ENCODE data around the gene ARHGAP11B.
"Not testable (repeated sequence)": the region's sequence is repeated elsewhere in the genome, so short reads cannot be mapped to it uniquely, and the experiment has no call there.

Gene ARHGAP11B

DNA sequence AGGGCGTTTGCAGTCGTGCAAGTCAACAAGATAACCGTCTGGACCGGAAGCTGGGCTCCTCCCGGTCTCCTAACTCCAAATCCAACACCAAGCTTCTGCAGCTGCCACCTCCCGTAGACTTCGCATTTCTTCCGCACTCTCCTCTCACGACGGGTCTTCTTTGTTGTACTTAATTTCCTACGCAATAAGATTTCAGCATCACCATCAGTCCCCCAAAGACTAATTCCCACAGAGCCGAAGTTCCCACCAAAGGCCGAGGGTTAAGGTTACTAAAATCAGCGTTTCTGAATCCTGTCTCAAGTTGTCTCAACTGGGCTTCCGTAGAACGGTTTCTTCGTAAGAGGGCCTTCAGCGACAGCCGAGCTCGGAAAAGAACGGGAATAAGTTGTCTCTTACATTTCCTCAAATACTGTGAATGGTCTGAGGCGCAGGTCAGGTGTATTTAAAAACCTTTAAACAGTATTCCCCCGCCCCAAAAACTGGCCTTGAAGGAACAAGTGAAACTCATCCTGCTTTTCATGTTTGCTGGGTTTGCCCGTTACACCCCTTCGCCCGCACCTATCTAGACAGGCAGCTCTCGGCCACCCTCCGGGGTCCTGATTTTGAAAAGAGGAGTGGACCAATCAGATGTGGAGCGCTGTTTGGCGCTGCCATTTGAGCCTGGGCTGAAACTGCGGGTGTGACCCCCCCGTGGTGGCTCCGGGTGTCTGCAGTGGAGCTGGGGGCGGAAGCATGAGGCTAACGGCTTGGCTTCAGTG is at the start of gene ARHGAP11B:
Gene ARHGAP11B (plus strand): TSS at position 693 of the 758 bp plus-strand sequence.
- not testable (repeated sequence) for H3K9me3 ChIP-seq (ENCODE audit: control insufficient read depth in 2 of 2, low read length in 2 of 2); H3K4me1 ChIP-seq (ENCODE audit: control insufficient read depth, insufficient read depth, low read length); H3K36me3 ChIP-seq (ENCODE audit: control insufficient read depth in 2 of 2, insufficient read depth in 2 of 2, low read length in 2 of 2); H3K27me3 ChIP-seq (ENCODE audit: control insufficient read depth in 1 of 2, insufficient read depth in 2 of 2, low read length in 2 of 2)
- Histone ChIP-seq H3K9ac (ENCODE audit: low read length in 2 of 2) (peak within 1 kb of the TSS; percentile 77 to 81), H3K27ac (ENCODE audit: low read length) (peak within 1 kb of the TSS; percentile 89), H3K4me3 (ENCODE audit: low read length in 2 of 2) (peak within 1 kb of the TSS; percentile 76 to 86)

DNA sequence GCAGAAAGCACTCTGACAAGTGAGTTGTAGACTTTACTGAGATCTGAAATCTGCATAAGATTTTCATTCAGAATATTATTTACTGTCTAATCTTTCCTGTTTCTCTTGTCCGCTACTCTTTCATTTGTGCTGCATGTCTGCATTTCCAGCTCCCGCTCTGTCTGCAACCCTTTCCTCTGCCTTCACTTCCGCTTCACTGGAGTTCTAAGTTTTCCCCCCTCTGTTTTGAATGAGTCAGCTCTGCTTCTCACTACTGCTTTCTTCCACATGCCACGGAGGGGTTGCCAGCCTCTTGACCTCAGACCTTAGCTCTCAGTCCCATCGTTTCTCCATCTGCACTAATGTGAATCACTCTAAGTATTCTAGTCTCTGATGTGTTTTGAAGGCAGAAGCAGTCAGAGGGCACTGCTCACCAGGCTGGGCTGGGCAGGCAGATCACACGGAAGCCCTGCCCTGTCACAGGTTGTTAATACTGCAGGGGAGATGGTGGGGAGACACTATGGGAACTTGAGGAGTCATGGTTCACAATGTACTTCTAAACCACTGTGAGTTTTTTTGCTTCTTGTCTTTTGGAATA is 46.4 kb upstream of the ARHGAP11B start:
- H3K27me3 ChIP-seq (ENCODE audit: control insufficient read depth in 1 of 2, insufficient read depth in 2 of 2, low read length in 2 of 2); H3K27ac ChIP-seq (ENCODE audit: low read length); H3K4me3 ChIP-seq (ENCODE audit: low read length in 2 of 2); H3K4me1 ChIP-seq (ENCODE audit: control insufficient read depth, insufficient read depth, low read length); H3K9ac ChIP-seq (ENCODE audit: low read length in 2 of 2); H3K9me3 ChIP-seq (ENCODE audit: control insufficient read depth in 2 of 2, low read length in 2 of 2); H3K36me3 ChIP-seq (ENCODE audit: control insufficient read depth in 2 of 2, insufficient read depth in 2 of 2, low read length in 2 of 2): not testable (repeated sequence)

DNA sequence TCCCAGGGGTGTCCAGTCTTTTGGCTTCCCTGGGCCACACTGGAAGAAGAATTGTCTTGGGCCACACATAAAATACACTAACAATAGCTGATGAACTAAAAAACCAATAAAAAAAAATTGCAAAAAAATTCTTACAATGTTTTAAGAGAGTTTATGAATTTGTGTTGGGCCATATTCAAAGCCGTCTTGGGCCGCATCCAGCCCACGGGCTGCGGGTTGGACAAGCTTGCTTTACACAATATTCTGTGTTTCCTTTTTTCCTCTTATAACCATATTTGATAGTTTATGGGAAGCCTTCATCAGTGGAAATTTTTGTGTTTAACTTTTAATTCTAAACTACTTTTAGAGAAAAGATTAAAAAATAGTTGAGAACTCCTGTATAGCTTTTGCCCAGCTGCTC is 45.2 kb upstream of the ARHGAP11B start:
- H3K27ac ChIP-seq (ENCODE audit: low read length); H3K4me3 ChIP-seq (ENCODE audit: low read length in 2 of 2); H3K36me3 ChIP-seq (ENCODE audit: control insufficient read depth in 2 of 2, insufficient read depth in 2 of 2, low read length in 2 of 2); H3K9me3 ChIP-seq (ENCODE audit: control insufficient read depth in 2 of 2, low read length in 2 of 2); H3K27me3 ChIP-seq (ENCODE audit: control insufficient read depth in 1 of 2, insufficient read depth in 2 of 2, low read length in 2 of 2); H3K4me1 ChIP-seq (ENCODE audit: control insufficient read depth, insufficient read depth, low read length); H3K9ac ChIP-seq (ENCODE audit: low read length in 2 of 2): not testable (repeated sequence)

DNA sequence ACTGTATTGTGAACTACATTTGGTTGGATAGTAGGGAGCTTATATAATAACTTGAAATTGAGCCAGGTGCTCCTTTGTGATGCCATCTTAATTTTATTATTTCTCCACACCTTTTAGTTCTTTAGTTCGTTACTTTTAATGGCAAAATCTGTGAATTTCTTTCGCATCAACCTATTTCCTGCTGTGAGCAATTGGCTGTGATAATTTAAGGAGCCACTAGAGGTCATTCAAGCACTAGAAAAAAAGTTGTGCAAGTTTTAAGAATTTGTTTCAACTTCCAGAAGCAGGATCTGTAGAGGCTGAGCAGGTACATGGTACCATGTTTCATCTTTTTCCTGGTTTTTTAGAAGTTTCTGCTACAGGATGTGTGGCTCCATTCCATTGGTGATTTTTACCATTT is 27.0 kb upstream of the ARHGAP11B start:
- H3K27me3 ChIP-seq (ENCODE audit: control insufficient read depth in 1 of 2, insufficient read depth in 2 of 2, low read length in 2 of 2); H3K4me1 ChIP-seq (ENCODE audit: control insufficient read depth, insufficient read depth, low read length); H3K36me3 ChIP-seq (ENCODE audit: control insufficient read depth in 2 of 2, insufficient read depth in 2 of 2, low read length in 2 of 2); H3K27ac ChIP-seq (ENCODE audit: low read length); H3K9ac ChIP-seq (ENCODE audit: low read length in 2 of 2); H3K9me3 ChIP-seq (ENCODE audit: control insufficient read depth in 2 of 2, low read length in 2 of 2); H3K4me3 ChIP-seq (ENCODE audit: low read length in 2 of 2): not testable (repeated sequence)

DNA sequence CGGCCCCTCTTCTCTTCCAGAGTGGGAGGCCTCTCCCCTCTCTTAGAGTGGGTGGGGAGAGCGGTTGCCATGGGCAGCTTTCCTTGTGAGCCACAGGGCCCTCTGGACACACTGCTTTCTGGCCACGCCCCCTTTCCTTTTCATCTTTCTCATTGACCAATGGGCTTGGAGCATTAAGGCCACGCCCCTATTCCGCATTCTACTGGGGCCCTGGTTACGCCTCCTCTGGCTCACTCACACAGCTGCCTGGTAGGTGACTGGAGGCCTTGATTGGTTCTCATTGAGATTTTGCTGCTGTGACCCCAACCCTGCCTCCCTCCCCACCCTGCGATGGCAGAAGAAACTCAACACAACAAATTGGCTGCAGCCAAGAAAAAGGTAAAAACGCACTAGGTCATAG is 22.1 kb upstream of the ARHGAP11B start, which contains the start of gene GOLGA8H:
Gene GOLGA8H (plus strand): TSS at position 233 of the 400 bp plus-strand sequence. CDS start 98 bp downstream, at position 331.
- not testable (repeated sequence) for H3K4me1 ChIP-seq (ENCODE audit: control insufficient read depth, insufficient read depth, low read length); H3K9ac ChIP-seq (ENCODE audit: low read length in 2 of 2); H3K27ac ChIP-seq (ENCODE audit: low read length); H3K27me3 ChIP-seq (ENCODE audit: control insufficient read depth in 1 of 2, insufficient read depth in 2 of 2, low read length in 2 of 2); H3K36me3 ChIP-seq (ENCODE audit: control insufficient read depth in 2 of 2, insufficient read depth in 2 of 2, low read length in 2 of 2); H3K4me3 ChIP-seq (ENCODE audit: low read length in 2 of 2); H3K9me3 ChIP-seq (ENCODE audit: control insufficient read depth in 2 of 2, low read length in 2 of 2)

DNA sequence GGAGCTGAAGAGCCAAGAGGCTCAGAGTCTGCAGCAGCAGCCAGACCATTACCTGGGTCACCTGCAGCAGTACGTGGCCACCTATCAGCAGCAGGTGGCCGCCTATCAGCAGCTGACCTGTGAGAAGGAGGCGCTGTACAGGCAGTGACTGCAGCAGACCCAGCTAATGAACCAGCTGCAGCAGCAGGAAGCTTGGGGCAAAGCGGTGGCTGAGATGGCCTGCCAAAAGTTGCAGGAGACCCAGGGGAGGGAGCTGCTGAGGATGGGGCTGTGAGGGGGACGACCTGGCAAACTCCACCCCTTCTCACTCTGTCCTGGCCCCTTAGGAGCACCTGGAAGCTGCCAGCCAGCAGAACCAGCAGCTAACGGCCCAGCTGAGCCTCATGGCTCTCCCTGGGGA is 13.7 kb upstream of the ARHGAP11B start:
- H3K4me1 ChIP-seq (ENCODE audit: control insufficient read depth, insufficient read depth, low read length); H3K9me3 ChIP-seq (ENCODE audit: control insufficient read depth in 2 of 2, low read length in 2 of 2): not testable (repeated sequence)

DNA sequence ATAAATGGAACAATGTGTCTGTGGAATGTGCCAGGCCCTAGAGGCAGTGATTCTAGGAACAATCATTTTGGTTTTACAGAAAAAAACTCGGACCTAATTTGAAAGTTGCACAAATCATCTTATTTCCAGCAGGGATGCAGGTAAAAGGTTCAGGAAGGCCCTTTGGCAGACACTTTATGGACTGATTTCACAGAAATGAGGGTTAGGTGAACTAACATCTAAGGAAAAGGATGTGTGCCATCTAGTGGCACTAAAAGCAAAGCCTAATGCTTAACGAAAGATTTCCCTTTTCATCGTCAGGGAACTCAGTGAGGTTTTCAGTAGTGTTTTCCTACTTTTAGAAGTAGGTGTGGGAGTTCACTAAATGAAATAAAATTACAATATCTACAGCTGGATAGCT is 4.6 kb upstream of the ARHGAP11B start:
- H3K4me3 ChIP-seq (ENCODE audit: low read length in 2 of 2); H3K9me3 ChIP-seq (ENCODE audit: control insufficient read depth in 2 of 2, low read length in 2 of 2); H3K4me1 ChIP-seq (ENCODE audit: control insufficient read depth, insufficient read depth, low read length); H3K27me3 ChIP-seq (ENCODE audit: control insufficient read depth in 1 of 2, insufficient read depth in 2 of 2, low read length in 2 of 2); H3K9ac ChIP-seq (ENCODE audit: low read length in 2 of 2); H3K36me3 ChIP-seq (ENCODE audit: control insufficient read depth in 2 of 2, insufficient read depth in 2 of 2, low read length in 2 of 2); H3K27ac ChIP-seq (ENCODE audit: low read length): not testable (repeated sequence)

More for the DNA sequence above, 13.7 kb upstream of the ARHGAP11B start:
- H3K9ac ChIP-seq (ENCODE audit: low read length in 2 of 2); H3K27me3 ChIP-seq (ENCODE audit: control insufficient read depth in 1 of 2, insufficient read depth in 2 of 2, low read length in 2 of 2); H3K27ac ChIP-seq (ENCODE audit: low read length); H3K36me3 ChIP-seq (ENCODE audit: control insufficient read depth in 2 of 2, insufficient read depth in 2 of 2, low read length in 2 of 2); H3K4me3 ChIP-seq (ENCODE audit: low read length in 2 of 2): not testable (repeated sequence)

DNA sequence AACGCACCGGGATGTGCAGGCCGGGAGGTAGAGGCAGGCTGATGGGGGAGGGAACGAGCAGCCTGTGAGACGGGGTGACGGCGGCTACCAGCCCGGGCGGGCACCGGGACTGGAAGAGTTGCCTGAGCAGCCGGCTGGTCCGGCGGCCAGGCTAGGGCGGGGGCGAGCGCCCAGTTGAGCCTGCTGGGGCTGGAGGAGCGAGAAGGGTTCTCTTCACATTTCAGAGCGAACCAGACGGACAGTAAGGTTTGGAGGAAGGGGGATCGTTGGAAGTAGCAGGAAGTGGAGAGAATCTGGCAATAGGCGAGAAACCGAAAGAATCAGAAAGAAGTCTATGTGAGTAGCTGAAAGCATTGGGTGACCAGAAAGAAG is 252 bp downstream of the ARHGAP11B start:
- not testable (repeated sequence) for H3K9me3 ChIP-seq (ENCODE audit: control insufficient read depth in 2 of 2, low read length in 2 of 2); H3K27ac ChIP-seq (ENCODE audit: low read length); H3K4me1 ChIP-seq (ENCODE audit: control insufficient read depth, insufficient read depth, low read length); H3K36me3 ChIP-seq (ENCODE audit: control insufficient read depth in 2 of 2, insufficient read depth in 2 of 2, low read length in 2 of 2); H3K27me3 ChIP-seq (ENCODE audit: control insufficient read depth in 1 of 2, insufficient read depth in 2 of 2, low read length in 2 of 2)
- peak overlapping the region in 1 of 2 donors; percentile 47 for H3K9ac ChIP-seq (ENCODE audit: low read length in 2 of 2)
- H3K4me3 ChIP-seq (ENCODE audit: low read length in 2 of 2), result peak overlapping the region; percentile 56 to 76

DNA sequence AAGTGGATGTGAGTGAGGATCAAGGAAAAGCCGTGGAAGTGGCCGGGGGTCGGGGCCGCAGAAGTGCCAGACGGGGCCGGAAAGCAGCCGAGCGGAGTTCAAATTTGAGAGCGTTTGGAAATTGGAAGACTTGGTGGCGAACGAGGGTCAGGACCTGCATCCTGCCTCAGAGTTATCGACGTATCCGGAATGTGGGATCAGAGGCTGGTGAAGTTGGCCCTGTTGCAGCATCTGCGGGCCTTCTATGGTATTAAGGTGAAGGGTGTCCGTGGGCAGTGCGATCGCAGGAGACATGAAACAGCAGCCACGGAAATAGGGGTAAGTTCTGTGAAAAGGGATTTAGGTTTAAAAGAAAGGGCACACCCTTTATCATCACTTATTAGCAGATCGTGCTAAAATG is 704 bp downstream of the ARHGAP11B start:
- not testable (repeated sequence) for H3K9ac ChIP-seq (ENCODE audit: low read length in 2 of 2); H3K36me3 ChIP-seq (ENCODE audit: control insufficient read depth in 2 of 2, insufficient read depth in 2 of 2, low read length in 2 of 2); H3K27ac ChIP-seq (ENCODE audit: low read length); H3K4me1 ChIP-seq (ENCODE audit: control insufficient read depth, insufficient read depth, low read length); H3K27me3 ChIP-seq (ENCODE audit: control insufficient read depth in 1 of 2, insufficient read depth in 2 of 2, low read length in 2 of 2); H3K9me3 ChIP-seq (ENCODE audit: control insufficient read depth in 2 of 2, low read length in 2 of 2)
- peak overlapping the region; percentile 56 to 76 for H3K4me3 ChIP-seq (ENCODE audit: low read length in 2 of 2)

DNA sequence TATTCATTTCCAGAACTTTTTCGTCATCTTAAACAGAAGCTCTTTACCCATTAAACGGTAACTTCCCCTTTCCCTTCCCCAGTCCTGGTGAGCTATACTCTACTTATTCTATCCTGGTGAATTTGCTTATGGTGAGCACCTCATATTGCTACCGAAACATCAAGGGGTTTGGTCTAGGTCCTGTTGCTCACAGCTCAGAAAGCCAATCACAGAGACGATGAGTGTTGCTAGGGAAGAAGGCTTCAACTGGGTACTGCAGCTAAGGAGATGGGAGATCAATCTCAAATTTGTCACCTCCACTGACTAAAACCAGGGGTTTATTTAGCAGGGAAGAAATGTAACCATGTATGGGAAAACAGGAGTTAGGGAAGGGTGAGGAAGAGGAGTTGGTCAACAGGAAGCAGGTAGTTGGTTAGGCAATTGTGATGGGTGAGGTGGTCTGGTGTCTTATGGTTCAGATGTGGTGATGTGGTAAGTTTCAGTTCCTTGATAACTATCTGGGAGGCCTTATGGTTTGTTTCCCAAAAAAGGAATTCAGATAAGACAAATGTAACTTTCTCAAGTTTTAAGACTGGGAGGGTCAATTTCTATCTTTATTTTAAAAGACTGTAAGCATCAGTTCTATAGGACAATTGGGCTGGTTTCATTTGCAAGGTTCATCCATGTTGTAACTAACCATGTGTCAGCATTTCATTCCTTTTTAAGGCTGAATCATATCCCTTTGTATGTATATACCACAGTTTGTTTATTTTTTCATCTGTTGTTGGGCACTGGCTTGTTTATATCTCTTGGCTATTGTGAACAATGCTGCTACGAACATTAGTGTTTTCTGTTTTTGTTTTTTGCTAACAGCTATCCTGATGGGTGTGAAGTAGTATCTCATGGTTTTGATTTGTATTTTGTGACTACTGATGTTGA is 24.3 kb downstream of the ARHGAP11B start:
- H3K9ac ChIP-seq (ENCODE audit: low read length in 2 of 2), result no peak overlapping the region
- H3K4me3 ChIP-seq (ENCODE audit: low read length in 2 of 2), result no peak overlapping the region
- H3K9me3 ChIP-seq (ENCODE audit: control insufficient read depth in 2 of 2, low read length in 2 of 2), result no peaks in the 10 kb centered on the region
- H3K27ac ChIP-seq (ENCODE audit: low read length), result no peak overlapping the region
- no peaks in the 10 kb centered on the region for H3K27me3 ChIP-seq (ENCODE audit: control insufficient read depth in 1 of 2, insufficient read depth in 2 of 2, low read length in 2 of 2)
- no peaks in the 10 kb centered on the region for H3K4me1 ChIP-seq (ENCODE audit: control insufficient read depth, insufficient read depth, low read length)
- no peaks in the 10 kb centered on the region for H3K36me3 ChIP-seq (ENCODE audit: control insufficient read depth in 2 of 2, insufficient read depth in 2 of 2, low read length in 2 of 2)

DNA sequence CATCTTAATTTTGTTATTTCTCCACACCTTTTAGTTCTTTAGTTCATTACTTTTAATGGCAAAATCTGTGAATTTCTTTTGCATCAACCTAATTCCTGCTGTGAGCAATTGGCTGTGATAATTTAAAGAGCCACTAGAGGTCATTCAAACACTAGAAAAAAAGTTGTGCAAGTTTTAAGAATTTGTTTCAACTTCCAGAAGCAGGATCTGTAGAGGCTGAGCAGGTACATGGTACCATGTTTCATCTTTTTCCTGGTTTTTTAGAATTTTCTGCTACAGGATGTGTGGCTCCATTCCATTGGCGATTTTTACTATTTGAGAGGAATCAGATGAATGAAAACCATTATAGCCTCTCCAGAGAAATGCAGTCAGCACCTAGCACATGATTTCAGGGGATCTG is 35.2 kb downstream of the ARHGAP11B start:
- not testable (repeated sequence) for H3K9me3 ChIP-seq (ENCODE audit: control insufficient read depth in 2 of 2, low read length in 2 of 2); H3K36me3 ChIP-seq (ENCODE audit: control insufficient read depth in 2 of 2, insufficient read depth in 2 of 2, low read length in 2 of 2); H3K27me3 ChIP-seq (ENCODE audit: control insufficient read depth in 1 of 2, insufficient read depth in 2 of 2, low read length in 2 of 2); H3K4me1 ChIP-seq (ENCODE audit: control insufficient read depth, insufficient read depth, low read length); H3K9ac ChIP-seq (ENCODE audit: low read length in 2 of 2); H3K4me3 ChIP-seq (ENCODE audit: low read length in 2 of 2); H3K27ac ChIP-seq (ENCODE audit: low read length)

All from stomach smooth muscle (tissue), 2 donors.